Transverse colon (tissue), 4 donors: ENCODE results near the gene CALN1. TPM values are rescaled to one million over a fixed set of nuclear protein-coding genes. Genes with fewer than 3 reads are reported as not detected.
"Not testable (repeated sequence)": the region's sequence is repeated elsewhere in the genome, so short reads cannot be mapped to it uniquely, and the experiment has no call there.

Experiments used
- DNase-seq: peaks from one replicate; pipeline ENCODE4 v3.0.0-alpha.2; 2019
- H3K27ac ChIP-seq, 4 donors: fragments of 200-600 bp; sonication (generic); 2 replicates each; pipeline ENCODE4 v1.5.1; 2016 to 2018; ENCODE audit warnings: inconsistent platforms in 4 of 4
- H3K27me3 ChIP-seq: fragments of 200-600 bp; sonication (generic); 2 replicates; pipeline ENCODE4 v1.5.1; 2017; ENCODE audit warnings: inconsistent platforms
- H3K36me3 ChIP-seq, 4 donors: fragments of 200-600 bp; sonication (generic); 2 replicates each; pipeline ENCODE4 v1.5.1; 2017 to 2019; ENCODE audit warnings: inconsistent platforms in 4 of 4
- H3K4me1 ChIP-seq, 4 donors: fragments of 200-600 bp; sonication (generic); 2 replicates each; pipeline ENCODE4 v1.5.1; 2017 to 2020; ENCODE audit warnings: inconsistent platforms in 4 of 4
- H3K4me3 ChIP-seq, 4 donors: fragments of 200-600 bp; sonication (generic); 1 replicate in 1 of 4; 2 replicates in 3 of 4; pipeline versions ENCODE4 v1.5.1 to v1.6.1; 2017 to 2019; ENCODE audit warnings: inconsistent platforms in 4 of 4
- H3K9me3 ChIP-seq, 2 donors: fragments of 200-600 bp; sonication (generic); 2 replicates each; pipeline ENCODE4 v1.5.1; 2017 to 2019; ENCODE audit warnings: inconsistent platforms in 2 of 2
- EP300 ChIP-seq: sonication (generic); formaldehyde crosslinking; IDR thresholded peaks from one replicate; pipeline ENCODE4 v1.6.1; 2017; ENCODE audit warnings: antibody characterized with exemption, low read depth
- POLR2A ChIP-seq: fragments of 450-650 bp; IDR thresholded peaks from one replicate; pipeline ENCODE4 v1.6.1; 2016; ENCODE audit warnings: antibody characterized with exemption, mild to moderate bottlenecking, moderate library complexity
- POLR2AphosphoS5 ChIP-seq, 3 donors: sonication (generic); formaldehyde crosslinking; IDR thresholded peaks; one replicate each; pipeline ENCODE4 v1.6.1; 2016; ENCODE audit warnings: antibody characterized with exemption in 3 of 3
- WGBS, 2 donors: methylation state at CpG; one replicate each; pipeline ENCODE4 v1.1.5; 2018; ENCODE audit warnings: low coverage in 1 of 2; 5-methylcytosine and 5-hydroxymethylcytosine counted together
- in situ Hi-C, 4 donors: fragments of 200-750 bp; cut with MboI; loops; one replicate each; pipeline versions ENCODE4 v1.15.0 to v1.15.1; 2017; ENCODE audit warnings: low sequenced_read_pairs in 3 of 4, low pct_ligation_motif_present in 1 of 4, low pct_unique_long_range_greater_than_20kb in 1 of 4
- intact Hi-C: fragments of 100-400 bp; cut with DNase I; formaldehyde crosslinking; loops from one replicate; pipeline ENCODE4 v1.15.1; 2023; ENCODE audit warnings: low total_unique reads
- total RNA-seq, 4 donors: library from RNA; depleted of rRNA; stranded (reverse); fragments of >200 nt; gene quantifications; one replicate each; pipeline ENCODE4 v1.1.0, GENCODE V29; 2016
- TF ChIP-seq, protein P1 (sequence below), 5 experiments: fragments of 200-600 bp in 3 of 5; fragments of 450-650 bp in 2 of 5; sonication (generic) in 3 of 5; IDR thresholded peaks; 1 replicate in 2 of 5; 2 replicates in 3 of 5; pipeline ENCODE4 v1.5.1; 2016 to 2017; ENCODE audit warnings: antibody characterized with exemption in 5 of 5, inconsistent platforms in 3 of 5, mild to moderate bottlenecking in 2 of 5, moderate library complexity in 1 of 5

CALN1 gene
- total RNA-seq, 4 donors from 2014 or later: not detected

DNA sequence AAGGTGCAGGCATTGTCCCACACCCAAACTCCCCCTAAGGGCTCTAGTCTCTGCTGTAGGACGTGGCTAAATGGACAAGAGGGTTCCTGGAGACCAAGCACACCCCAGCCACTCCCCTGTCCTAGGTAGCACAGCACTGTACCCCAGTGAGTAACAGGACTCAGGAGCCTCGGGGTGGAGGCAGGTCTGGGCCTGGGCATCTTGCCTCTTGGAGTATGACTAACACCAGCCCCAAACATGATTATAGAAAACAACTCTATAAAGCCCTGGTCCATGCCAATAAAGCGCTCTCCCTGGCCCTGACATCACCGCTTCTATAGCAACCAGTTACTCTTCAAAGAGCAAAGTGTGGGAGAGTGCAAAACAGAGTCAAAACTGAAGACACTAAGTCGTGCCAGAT lies 195.0 kb downstream of the CALN1 start:
- no peak overlapping the region for H3K27ac ChIP-seq
- DNase-seq: no peak
- 56% methylated on average over 5 of the region's 5 CpGs; no CpG with 5 or more reads in 1 of the 2 donors for WGBS, 2 donors
- in situ Hi-C loops (no loop called here), intact Hi-C loops (no loop called here)
- H3K4me1 ChIP-seq: no peaks in the 10 kb centered on the region
- no peak for TF ChIP-seq POLR2AphosphoS5 (IDR thresholded peaks at IDR 0.05)
- TF ChIP-seq, protein P1, sequence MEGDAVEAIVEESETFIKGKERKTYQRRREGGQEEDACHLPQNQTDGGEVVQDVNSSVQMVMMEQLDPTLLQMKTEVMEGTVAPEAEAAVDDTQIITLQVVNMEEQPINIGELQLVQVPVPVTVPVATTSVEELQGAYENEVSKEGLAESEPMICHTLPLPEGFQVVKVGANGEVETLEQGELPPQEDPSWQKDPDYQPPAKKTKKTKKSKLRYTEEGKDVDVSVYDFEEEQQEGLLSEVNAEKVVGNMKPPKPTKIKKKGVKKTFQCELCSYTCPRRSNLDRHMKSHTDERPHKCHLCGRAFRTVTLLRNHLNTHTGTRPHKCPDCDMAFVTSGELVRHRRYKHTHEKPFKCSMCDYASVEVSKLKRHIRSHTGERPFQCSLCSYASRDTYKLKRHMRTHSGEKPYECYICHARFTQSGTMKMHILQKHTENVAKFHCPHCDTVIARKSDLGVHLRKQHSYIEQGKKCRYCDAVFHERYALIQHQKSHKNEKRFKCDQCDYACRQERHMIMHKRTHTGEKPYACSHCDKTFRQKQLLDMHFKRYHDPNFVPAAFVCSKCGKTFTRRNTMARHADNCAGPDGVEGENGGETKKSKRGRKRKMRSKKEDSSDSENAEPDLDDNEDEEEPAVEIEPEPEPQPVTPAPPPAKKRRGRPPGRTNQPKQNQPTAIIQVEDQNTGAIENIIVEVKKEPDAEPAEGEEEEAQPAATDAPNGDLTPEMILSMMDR (IDR thresholded peaks at IDR 0.05): no peak
- no peaks in the 10 kb centered on the region for H3K27me3 ChIP-seq
- no peaks in the 10 kb centered on the region for H3K9me3 ChIP-seq
- no peak overlapping the region for H3K4me3 ChIP-seq
- no peaks in the 10 kb centered on the region for H3K36me3 ChIP-seq

DNA sequence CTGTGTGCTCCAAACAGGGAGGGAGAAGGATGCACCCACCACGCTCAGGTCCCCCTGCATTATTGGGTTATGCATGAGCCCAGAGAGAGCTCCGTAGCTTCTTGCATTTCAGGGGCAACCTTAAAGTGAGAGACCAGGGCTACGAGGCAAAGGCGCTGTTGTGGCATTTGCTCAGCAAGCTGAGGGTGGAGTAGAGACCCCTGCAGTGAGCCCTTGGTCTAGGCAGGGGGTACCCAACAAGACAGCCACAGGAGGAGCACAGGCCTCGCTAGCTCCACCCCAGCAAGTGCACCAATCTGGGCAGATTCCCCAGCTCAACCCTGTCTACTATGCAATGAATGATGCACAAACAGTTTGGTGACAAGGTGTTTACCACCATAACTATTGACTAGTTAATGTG lies 198.4 kb downstream of the CALN1 start:
- TF ChIP-seq, protein P1 (IDR thresholded peaks at IDR 0.05): no peak
- Histone ChIP-seq H3K27me3 (no peaks in the 10 kb centered on the region), H3K36me3 (no peaks in the 10 kb centered on the region), H3K4me1 (no peaks in the 10 kb centered on the region), H3K27ac (no peak overlapping the region), H3K9me3 (no peaks in the 10 kb centered on the region), H3K4me3 (no peak overlapping the region)
- in situ Hi-C loops: no loop called here
- 58% methylated on average over 5 of the region's 5 CpGs; no CpG with 5 or more reads in 1 of the 2 donors for WGBS, 2 donors
- intact Hi-C loops: no loop called here
- no peak for DNase-seq

DNA sequence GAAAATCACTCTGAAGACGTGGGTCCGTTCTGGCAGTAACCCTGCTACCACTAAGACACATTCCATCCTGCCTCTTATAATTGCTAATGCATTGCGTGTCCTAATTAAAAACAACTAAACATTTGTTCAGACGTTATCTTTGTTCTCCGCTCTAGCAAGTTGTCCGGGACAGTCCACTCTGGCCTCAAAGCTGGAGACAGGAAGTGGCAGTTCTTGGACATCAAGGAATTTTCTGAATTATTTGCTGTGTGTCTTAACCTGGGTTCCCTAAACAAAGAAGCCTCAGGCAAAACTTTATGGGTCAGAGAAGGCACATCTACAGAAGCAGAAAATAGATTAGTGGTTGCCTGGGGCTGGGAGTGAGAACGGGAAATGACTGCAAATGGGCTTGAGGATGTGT lies 199.1 kb downstream of the CALN1 start:
- WGBS, 2 donors: 86 to 89% methylated on average over 7 of the region's 7 CpGs
- in situ Hi-C loops: no loop called here

DNA sequence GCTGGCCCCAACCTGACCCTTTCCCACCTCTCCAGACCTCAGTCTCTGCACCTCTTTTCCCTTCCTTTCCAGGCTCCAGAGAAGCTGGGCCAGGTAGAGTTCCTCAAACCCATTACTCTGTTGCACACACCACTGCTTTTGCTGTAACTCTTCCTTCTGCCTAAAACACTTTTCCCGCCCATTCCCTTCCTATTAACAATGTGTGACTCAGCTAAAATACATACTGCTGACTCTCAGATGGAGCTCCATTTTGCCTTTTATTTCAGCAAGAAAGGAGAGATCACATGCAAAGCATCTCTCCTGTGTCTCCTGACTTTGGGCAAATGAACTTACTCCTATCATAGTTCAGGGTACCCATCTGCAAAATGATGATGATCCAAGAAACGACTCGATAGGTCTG lies 201.0 kb downstream of the CALN1 start:
- TF ChIP-seq EP300 (no peak), POLR2A (no peak), POLR2AphosphoS5 (IDR thresholded peaks at IDR 0.05) (no peak)
- TF ChIP-seq, protein P1 (IDR thresholded peaks at IDR 0.05): no peak
- 85 to 100% methylated on average over 1 to 3 of the region's 3 CpGs for WGBS, 2 donors
- intact Hi-C loops: no loop called here
- Histone ChIP-seq H3K4me3 (no peak overlapping the region), H3K36me3 (no peaks in the 10 kb centered on the region), H3K27me3 (no peaks in the 10 kb centered on the region), H3K4me1 (no peaks in the 10 kb centered on the region), H3K27ac (no peak overlapping the region), H3K9me3 (no peaks in the 10 kb centered on the region)
- in situ Hi-C loops: no loop called here
- no peak for DNase-seq

More for the DNA sequence above, 199.1 kb downstream of the CALN1 start:
- H3K4me3 ChIP-seq: no peak overlapping the region
- no peaks in the 10 kb centered on the region for H3K36me3 ChIP-seq
- H3K4me1 ChIP-seq: no peaks in the 10 kb centered on the region
- H3K27me3 ChIP-seq: no peaks in the 10 kb centered on the region
- H3K27ac ChIP-seq: no peak overlapping the region
- no peaks in the 10 kb centered on the region for H3K9me3 ChIP-seq
- DNase-seq: no peak
- TF ChIP-seq POLR2AphosphoS5 (IDR thresholded peaks at IDR 0.05): no peak
- no peak for TF ChIP-seq EP300
- TF ChIP-seq, protein P1 (IDR thresholded peaks at IDR 0.05): no peak
- no peak for TF ChIP-seq POLR2A
- intact Hi-C loops: no loop called here

DNA sequence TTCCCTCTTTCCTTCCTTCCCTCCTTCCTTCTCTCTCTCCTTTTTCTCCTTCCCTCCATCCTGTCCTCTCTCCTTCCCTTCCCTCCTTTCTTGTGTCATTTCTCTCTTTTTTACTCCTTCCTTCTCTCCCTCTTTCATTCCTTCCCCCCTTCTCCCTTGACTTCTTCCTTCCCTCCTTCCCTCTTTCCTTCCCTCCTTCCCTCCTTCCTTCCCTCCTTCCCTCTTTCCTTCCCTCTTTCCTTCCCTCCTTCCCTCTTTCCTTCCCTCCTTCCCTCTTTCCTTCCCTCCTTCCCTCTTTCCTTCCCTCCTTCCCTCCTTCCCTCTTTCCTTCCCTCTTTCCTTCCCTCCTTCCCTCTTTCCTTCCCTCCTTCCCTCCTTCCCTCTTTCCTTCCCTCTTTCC lies 203.1 kb downstream of the CALN1 start:
- H3K4me3 ChIP-seq, in situ Hi-C loops, DNase-seq, H3K27ac ChIP-seq, H3K36me3 ChIP-seq, H3K9me3 ChIP-seq, H3K27me3 ChIP-seq, intact Hi-C loops, H3K4me1 ChIP-seq: not testable (repeated sequence)
